ENCODE results near the gene NADSYN1. TPM values are rescaled to one million over a fixed set of nuclear protein-coding genes. Genes with fewer than 3 reads are reported as not detected.

NADSYN1 gene
- total and polyA plus RNA-seq, 9 donors = 16.4 to 39.3 (median 22.2) TPM

DNA sequence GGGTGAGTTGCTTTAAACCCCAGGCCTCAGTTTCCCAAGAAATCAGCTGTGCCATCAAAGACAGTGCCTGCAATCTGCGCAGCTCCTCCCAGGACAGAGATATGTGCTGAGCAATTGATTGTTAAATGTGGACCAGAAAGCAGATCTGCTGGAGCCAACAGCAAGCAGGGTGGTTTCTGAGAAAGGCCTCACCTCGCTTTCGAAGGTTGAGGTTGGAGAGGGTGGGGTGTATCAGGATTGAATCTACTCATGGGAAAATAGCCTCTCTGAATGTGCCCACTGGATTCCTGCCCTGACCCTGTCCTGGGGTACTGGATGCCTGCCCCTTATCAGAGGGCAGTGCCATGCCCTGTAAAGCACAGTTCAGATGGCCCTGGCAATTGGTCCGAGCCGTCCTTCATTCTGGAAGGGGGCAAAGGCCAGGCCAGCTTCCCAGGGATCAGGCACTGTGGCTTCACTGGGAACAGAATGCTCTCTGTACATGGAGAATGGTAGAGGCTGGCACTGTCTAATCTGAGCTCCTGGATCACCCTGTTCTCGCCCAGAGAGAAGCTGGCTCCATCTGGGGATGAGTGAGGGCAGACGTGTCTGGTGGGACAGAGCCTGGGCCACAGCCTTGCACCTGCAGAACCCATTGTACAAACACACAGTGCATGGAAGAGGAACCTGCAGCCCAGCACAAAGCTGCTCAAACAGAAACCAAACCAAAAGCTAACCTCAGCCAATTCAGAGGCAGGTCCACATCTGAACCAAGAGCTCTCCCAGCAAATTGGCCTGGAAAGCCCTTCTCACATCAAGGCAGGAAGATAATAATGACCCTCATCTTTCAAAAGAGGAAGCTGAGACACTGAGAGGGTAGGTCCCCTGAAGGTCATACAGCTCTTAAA, 20.0 kb upstream of the NADSYN1 start:
- no peaks in the 10 kb centered on the region for H3K27me3 ChIP-seq (ENCODE audit: control insufficient read depth, insufficient read depth, low read length)
- peaks cover 6% of the 10 kb centered on the region for H3K4me1 ChIP-seq (ENCODE audit: control insufficient read depth, insufficient read depth, low read length)
- no peaks in the 10 kb centered on the region for H3K9me3 ChIP-seq (replicated peaks; ENCODE audit: control insufficient read depth, low read depth, low read length)
- no peak for DNase-seq
- H3K4me3 ChIP-seq (ENCODE audit: low read length) = no peak overlapping the region
- H3K27ac ChIP-seq (ENCODE audit: low read length) = no peak overlapping the region
- 77% methylated on average over 6 of the region's 7 CpGs for WGBS (ENCODE audit: insufficient coverage)
- peaks cover 16% of the 10 kb centered on the region for H3K36me3 ChIP-seq (ENCODE audit: control insufficient read depth, insufficient read depth, low read length)

DNA sequence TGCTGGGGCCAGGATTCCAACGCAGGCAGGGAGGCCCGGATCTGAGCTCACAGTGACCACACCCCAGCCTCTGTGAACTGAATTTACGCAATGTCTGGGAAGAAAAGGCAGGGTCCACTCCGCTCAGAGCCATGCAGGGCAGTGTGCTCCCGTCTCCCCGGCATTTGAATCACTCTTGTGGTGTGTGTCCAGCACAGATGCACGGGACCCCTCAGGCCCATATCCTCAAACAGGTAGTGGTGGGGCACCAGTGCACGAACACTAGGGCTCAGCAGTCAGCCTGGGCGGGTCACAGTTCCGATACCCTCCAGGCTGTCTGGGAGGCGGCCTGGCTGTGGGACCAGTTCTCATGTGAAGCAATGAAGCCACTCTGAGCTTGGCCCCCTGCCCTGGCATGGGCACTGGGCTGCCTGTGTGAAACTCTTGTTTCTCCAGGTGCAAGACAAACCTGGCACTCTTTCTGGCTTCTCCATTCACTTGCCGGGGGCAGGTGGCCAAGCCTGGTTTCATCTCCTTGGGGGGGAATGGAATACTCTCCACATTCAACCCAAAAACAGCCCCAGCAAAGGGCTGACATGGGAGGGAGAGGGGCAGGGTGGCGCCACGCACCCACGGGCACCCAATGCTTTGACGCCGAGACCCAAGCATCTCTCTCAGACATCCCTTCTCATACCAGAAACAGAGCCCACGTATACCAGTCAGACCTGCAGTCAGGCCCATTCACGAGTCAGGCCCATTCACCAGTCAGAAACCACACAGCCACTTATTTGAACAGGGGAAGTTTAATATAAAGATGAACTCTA, 19.2 kb upstream of the NADSYN1 start:
- Histone ChIP-seq H3K27ac (ENCODE audit: low read length) (no peak overlapping the region), H3K4me3 (ENCODE audit: low read length) (no peak overlapping the region), H3K27me3 (ENCODE audit: control insufficient read depth, insufficient read depth, low read length) (no peaks in the 10 kb centered on the region), H3K4me1 (ENCODE audit: control insufficient read depth, insufficient read depth, low read length) (peaks cover 6% of the 10 kb centered on the region), H3K9me3 (replicated peaks; ENCODE audit: control insufficient read depth, low read depth, low read length) (no peaks in the 10 kb centered on the region), H3K36me3 (ENCODE audit: control insufficient read depth, insufficient read depth, low read length) (peaks cover 24% of the 10 kb centered on the region)
- DNase-seq = peak; percentile 46
- WGBS (ENCODE audit: insufficient coverage) = 65% methylated on average over 11 of the region's 19 CpGs

DNA sequence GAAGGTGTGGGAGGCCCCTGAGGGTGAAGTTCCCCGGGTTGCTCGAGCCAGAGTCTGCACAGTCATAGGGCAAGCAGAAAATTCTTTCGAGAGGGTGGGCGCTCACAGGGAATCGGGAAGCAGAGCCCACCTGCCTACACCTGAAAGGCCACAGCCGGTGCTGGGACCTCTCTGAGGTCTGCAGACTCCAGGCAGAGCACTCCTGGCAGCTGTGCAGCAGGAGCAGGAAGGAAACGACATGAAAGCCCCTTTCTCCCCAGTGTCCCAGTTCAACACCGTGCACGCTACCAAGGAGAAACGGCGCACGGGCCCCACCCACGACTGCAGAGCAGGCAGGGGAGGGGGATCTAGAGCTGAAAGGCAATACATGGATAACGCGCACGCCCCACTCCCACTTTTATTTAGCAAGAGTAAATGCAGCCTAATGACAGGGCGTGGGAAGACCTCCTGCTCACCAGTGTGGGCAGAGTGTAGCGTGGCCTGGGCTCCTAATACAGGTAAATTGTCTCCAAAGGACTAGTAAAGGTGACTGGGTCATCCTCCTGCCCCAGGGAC, 18.4 kb upstream of the NADSYN1 start:
- peaks cover 30% of the 10 kb centered on the region for H3K36me3 ChIP-seq (ENCODE audit: control insufficient read depth, insufficient read depth, low read length)
- no peak for DNase-seq
- 69% methylated on average over 10 of the region's 18 CpGs for WGBS (ENCODE audit: insufficient coverage)

DNA sequence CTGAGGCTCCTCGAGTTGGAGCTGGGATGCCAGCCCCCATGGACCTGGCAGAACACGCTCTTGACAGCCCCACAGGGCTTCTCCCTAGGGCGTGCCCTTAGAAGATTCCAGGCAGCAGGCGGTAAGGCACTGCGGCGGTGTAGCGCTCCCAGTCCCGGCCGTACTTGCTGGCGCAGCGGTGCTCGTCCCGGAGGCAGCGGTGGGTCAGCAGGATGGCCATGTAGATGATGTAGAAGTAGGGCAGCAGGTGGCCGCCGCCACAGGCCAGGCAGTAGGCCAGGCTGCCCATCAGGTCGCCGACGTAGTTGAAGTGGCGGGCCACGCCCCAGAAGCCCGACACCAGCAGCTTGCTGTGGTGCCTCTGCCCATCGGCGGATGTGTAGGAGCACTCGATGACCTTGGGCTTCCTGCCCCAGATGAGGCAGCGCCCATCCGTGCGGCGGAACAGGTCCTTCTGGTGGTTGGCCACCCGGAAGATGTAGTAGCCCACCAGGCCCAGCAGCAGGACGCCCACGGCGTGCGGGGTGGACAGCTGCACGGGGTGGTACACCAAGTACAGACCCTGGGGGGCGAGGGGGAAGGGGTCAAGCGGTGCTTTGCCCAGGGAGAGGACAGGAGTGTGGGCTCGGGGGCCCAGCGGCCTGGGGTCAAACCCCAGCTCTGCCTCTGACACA, 17.6 kb upstream of the NADSYN1 start:
- DNase-seq = no peak
- H3K27ac ChIP-seq (ENCODE audit: low read length) = no peak overlapping the region
- H3K36me3 ChIP-seq (ENCODE audit: control insufficient read depth, insufficient read depth, low read length) = peaks cover 36% of the 10 kb centered on the region
- 93% methylated on average over 37 of the region's 39 CpGs for WGBS (ENCODE audit: insufficient coverage)
- no peak overlapping the region for H3K4me3 ChIP-seq (ENCODE audit: low read length)
- H3K27me3 ChIP-seq (ENCODE audit: control insufficient read depth, insufficient read depth, low read length) = no peaks in the 10 kb centered on the region
- no peaks in the 10 kb centered on the region for H3K9me3 ChIP-seq (replicated peaks; ENCODE audit: control insufficient read depth, low read depth, low read length)
- H3K4me1 ChIP-seq (ENCODE audit: control insufficient read depth, insufficient read depth, low read length) = peaks cover 6% of the 10 kb centered on the region

More for the DNA sequence above, 18.4 kb upstream of the NADSYN1 start:
- Histone ChIP-seq H3K4me1 (ENCODE audit: control insufficient read depth, insufficient read depth, low read length) (peaks cover 6% of the 10 kb centered on the region), H3K4me3 (ENCODE audit: low read length) (no peak overlapping the region), H3K27me3 (ENCODE audit: control insufficient read depth, insufficient read depth, low read length) (no peaks in the 10 kb centered on the region), H3K9me3 (replicated peaks; ENCODE audit: control insufficient read depth, low read depth, low read length) (no peaks in the 10 kb centered on the region), H3K27ac (ENCODE audit: low read length) (no peak overlapping the region)

DNA sequence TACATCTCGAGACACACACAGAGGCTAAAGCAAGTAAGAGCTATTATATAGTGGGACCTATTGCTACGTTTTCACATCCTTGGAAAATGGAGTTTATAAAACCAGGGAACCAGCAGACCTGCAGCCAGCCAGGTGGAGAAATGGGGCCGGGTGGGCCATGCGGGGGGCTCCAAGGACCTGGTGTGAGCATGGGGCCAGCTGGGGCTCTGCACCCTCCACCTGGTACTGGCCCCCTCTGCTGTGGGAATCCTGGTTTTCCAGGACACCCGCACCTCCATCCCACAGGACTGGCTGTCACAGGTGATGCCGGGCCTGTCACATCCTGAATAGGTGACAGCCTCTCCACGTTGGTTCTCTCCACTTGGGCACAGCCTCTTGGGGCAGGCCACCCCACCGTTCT, 16.1 kb upstream of the NADSYN1 start:
- no peak overlapping the region for H3K4me3 ChIP-seq (ENCODE audit: low read length)
- H3K4me1 ChIP-seq (ENCODE audit: control insufficient read depth, insufficient read depth, low read length) = peaks cover 6% of the 10 kb centered on the region
- 89% methylated on average over 4 of the region's 8 CpGs for WGBS (ENCODE audit: insufficient coverage)
- peaks cover 47% of the 10 kb centered on the region for H3K36me3 ChIP-seq (ENCODE audit: control insufficient read depth, insufficient read depth, low read length)
- no peak for DNase-seq
- H3K9me3 ChIP-seq (replicated peaks; ENCODE audit: control insufficient read depth, low read depth, low read length) = no peaks in the 10 kb centered on the region
- no peak overlapping the region for H3K27ac ChIP-seq (ENCODE audit: low read length)
- no peaks in the 10 kb centered on the region for H3K27me3 ChIP-seq (ENCODE audit: control insufficient read depth, insufficient read depth, low read length)

DNA sequence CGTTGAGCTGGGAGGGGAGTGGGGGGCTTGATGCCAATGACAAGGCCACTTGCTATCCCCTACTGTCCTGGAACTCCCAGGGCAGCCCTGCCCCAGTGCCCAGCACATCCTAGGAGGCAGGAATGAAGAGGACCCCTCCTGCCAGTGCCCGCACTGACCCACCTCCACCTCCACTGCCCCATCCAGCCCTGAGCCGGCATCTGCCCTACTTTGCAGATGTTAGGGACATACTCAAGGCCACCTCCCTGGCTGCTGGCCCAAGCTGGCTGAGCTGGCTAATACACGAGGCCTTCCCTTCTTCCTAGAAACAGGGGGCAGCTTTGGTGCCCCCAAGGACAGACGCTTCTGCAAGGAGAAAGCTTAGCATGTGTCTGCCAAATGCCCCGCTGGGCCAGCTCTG, 15.6 kb upstream of the NADSYN1 start:
- 84% methylated on average over 5 of the region's 6 CpGs for WGBS (ENCODE audit: insufficient coverage)
- Histone ChIP-seq H3K4me3 (ENCODE audit: low read length) (no peak overlapping the region), H3K9me3 (replicated peaks; ENCODE audit: control insufficient read depth, low read depth, low read length) (no peaks in the 10 kb centered on the region), H3K4me1 (ENCODE audit: control insufficient read depth, insufficient read depth, low read length) (peaks cover 6% of the 10 kb centered on the region), H3K36me3 (ENCODE audit: control insufficient read depth, insufficient read depth, low read length) (peaks cover 48% of the 10 kb centered on the region), H3K27ac (ENCODE audit: low read length) (no peak overlapping the region), H3K27me3 (ENCODE audit: control insufficient read depth, insufficient read depth, low read length) (no peaks in the 10 kb centered on the region)
- DNase-seq = no peak

DNA sequence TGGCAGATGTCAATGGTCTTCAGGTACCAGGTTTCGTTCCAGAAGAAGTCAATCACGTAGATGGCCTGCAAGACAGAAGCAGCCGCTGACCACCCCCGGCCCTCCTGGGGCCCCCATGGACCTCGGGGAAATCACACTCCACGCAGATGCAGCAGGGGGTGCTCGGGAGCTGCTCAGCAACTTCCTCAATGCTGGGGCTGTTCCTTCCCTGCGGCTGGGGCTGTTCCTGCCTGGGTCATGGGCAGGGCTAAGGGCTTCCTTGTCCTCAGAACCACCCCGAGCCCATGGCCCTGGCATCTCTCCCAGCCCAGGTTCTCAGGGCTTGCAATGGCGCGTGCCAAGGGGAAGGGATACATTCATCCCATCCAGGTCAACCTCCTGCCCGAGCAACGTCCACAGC, 15.1 kb upstream of the NADSYN1 start:
- no peak for DNase-seq
- 76% methylated on average over 11 of the region's 13 CpGs for WGBS (ENCODE audit: insufficient coverage)
- H3K4me3 ChIP-seq (ENCODE audit: low read length) = no peak overlapping the region
- no peak overlapping the region for H3K27ac ChIP-seq (ENCODE audit: low read length)
- no peaks in the 10 kb centered on the region for H3K9me3 ChIP-seq (replicated peaks; ENCODE audit: control insufficient read depth, low read depth, low read length)
- no peaks in the 10 kb centered on the region for H3K27me3 ChIP-seq (ENCODE audit: control insufficient read depth, insufficient read depth, low read length)
- H3K4me1 ChIP-seq (ENCODE audit: control insufficient read depth, insufficient read depth, low read length) = peaks cover 6% of the 10 kb centered on the region
- H3K36me3 ChIP-seq (ENCODE audit: control insufficient read depth, insufficient read depth, low read length) = peaks cover 51% of the 10 kb centered on the region

DNA sequence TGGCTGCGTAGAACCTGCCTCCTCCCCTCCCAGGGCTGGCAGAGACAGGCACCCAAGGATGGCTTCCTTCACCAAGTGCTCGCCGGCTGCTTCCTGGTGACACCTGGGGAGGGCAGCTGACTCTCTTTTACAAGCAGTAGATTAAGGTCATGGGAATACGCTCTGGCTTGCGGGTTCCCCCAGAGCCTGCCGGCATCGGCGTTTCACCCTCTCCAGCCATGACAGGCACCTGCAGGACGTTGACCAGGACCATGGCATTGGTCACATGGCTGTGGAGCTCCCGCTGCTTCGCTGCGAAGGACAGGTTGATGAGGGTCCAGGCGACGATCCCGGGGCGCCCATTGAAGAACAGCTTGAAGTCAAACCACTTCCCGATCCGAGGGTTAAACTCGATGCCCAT, 14.4 kb upstream of the NADSYN1 start:
- peaks cover 5% of the 10 kb centered on the region for H3K4me1 ChIP-seq (ENCODE audit: control insufficient read depth, insufficient read depth, low read length)
- 96% methylated on average over 13 of the region's 19 CpGs for WGBS (ENCODE audit: insufficient coverage)
- peaks cover 59% of the 10 kb centered on the region for H3K36me3 ChIP-seq (ENCODE audit: control insufficient read depth, insufficient read depth, low read length)
- no peaks in the 10 kb centered on the region for H3K27me3 ChIP-seq (ENCODE audit: control insufficient read depth, insufficient read depth, low read length)
- no peaks in the 10 kb centered on the region for H3K9me3 ChIP-seq (replicated peaks; ENCODE audit: control insufficient read depth, low read depth, low read length)
- no peak overlapping the region for H3K27ac ChIP-seq (ENCODE audit: low read length)
- no peak overlapping the region for H3K4me3 ChIP-seq (ENCODE audit: low read length)
- DNase-seq = no peak

DNA sequence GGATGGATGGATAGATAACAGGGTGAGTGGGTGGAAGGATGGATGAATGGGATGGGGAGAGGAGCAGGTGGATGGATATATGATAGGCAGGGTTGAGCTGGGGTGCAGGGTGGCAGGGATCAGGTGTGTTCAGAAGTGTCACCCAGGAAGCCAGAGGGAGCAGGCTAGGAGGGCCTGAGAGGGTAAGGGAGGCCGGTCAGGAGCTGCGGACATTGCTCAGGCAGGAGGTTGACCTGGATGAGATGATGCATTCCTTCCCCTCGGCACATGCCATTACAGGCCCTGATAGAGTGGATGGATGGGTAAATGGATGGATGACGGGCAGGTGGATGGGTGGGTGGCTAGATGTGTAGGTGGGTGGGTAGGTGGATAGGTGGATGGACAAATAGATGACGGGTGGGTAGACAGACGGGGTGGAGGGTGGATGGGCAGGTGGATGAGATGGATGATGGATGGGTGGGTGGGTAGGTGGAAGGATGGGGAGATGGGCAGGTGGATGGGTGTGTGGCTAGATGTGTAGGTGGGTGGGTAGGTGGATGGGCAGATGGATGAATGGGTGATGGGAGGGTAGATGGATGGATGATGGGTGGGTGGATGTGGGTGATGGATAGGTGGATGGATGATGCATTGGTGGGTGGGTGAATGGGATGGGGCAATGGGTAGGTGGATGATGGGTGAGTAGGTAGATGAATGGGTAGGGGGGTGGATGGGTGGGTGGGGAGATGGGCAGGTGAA, 12.8 kb upstream of the NADSYN1 start:
- Histone ChIP-seq H3K27me3 (ENCODE audit: control insufficient read depth, insufficient read depth, low read length) (no peaks in the 10 kb centered on the region), H3K4me1 (ENCODE audit: control insufficient read depth, insufficient read depth, low read length) (no peaks in the 10 kb centered on the region), H3K36me3 (ENCODE audit: control insufficient read depth, insufficient read depth, low read length) (peaks cover 68% of the 10 kb centered on the region), H3K4me3 (ENCODE audit: low read length) (no peak overlapping the region), H3K27ac (ENCODE audit: low read length) (no peak overlapping the region), H3K9me3 (replicated peaks; ENCODE audit: control insufficient read depth, low read depth, low read length) (no peaks in the 10 kb centered on the region)
- WGBS (ENCODE audit: insufficient coverage) = 97% methylated on average over 6 of the region's 6 CpGs
- no peak for DNase-seq

Data from muscle of leg (tissue), 11 donors.